Prostate gland (tissue), 2 donors: ENCODE measurements around the gene HPX. TPM values are rescaled to one million over a fixed set of nuclear protein-coding genes. Genes with fewer than 3 reads are reported as not detected.

Experiments
- DNase-seq: peaks from one replicate; pipeline ENCODE4 v3.0.0-alpha.2; 2019; ENCODE audit warnings: low spot score
- H3K27ac ChIP-seq, 2 donors: fragments of 200-600 bp; sonication (generic); 2 replicates each; pipeline ENCODE4 v1.5.1; 2017 to 2019
- H3K27me3 ChIP-seq: fragments of 200-600 bp; sonication (generic); replicated peaks from 2 replicates; pipeline ENCODE4 v1.5.1; 2019; ENCODE audit not compliant: insufficient read depth
- H3K36me3 ChIP-seq, 2 donors: fragments of 200-600 bp; sonication (generic); 1 replicate in 1 of 2; 2 replicates in 1 of 2; pipeline versions ENCODE4 v1.5.1 to v1.8.1; 2017 to 2019
- H3K4me1 ChIP-seq: fragments of 200-600 bp; sonication (generic); replicated peaks from 2 replicates; pipeline ENCODE4 v1.5.1; 2019
- H3K4me3 ChIP-seq, 2 donors: fragments of 200-600 bp; sonication (generic); 2 replicates each; pipeline ENCODE4 v1.5.1; 2017 to 2019
- H3K9me3 ChIP-seq: fragments of 200-600 bp; sonication (generic); 2 replicates; pipeline ENCODE4 v1.5.1; 2017
- POLR2A ChIP-seq: fragments of 450-650 bp; IDR thresholded peaks from one replicate; pipeline ENCODE4 v1.6.1; 2016; ENCODE audit warnings: antibody characterized with exemption, mild to moderate bottlenecking
- POLR2AphosphoS5 ChIP-seq: sonication (generic); formaldehyde crosslinking; IDR thresholded peaks from one replicate; pipeline ENCODE4 v1.6.1; 2017; ENCODE audit warnings: antibody characterized with exemption
- WGBS: methylation state at CpG from one replicate; pipeline ENCODE4 v1.1.5; 2018; 5-methylcytosine and 5-hydroxymethylcytosine counted together
- intact Hi-C: fragments of 100-400 bp; cut with DNase I; formaldehyde crosslinking; loops from one replicate; pipeline ENCODE4 v1.14.2; 2022
- total RNA-seq, 2 donors: library from RNA; depleted of rRNA; stranded (reverse); fragments of >200 nt; gene quantifications; one replicate each; pipeline ENCODE4 v1.1.0, GENCODE V29; 2016
- TF ChIP-seq, protein P1 (sequence below), 4 experiments: fragments of 200-600 bp in 2 of 4; fragments of 450-650 bp in 2 of 4; sonication (generic) in 2 of 4; IDR thresholded peaks; 1 replicate in 3 of 4; 2 replicates in 1 of 4; pipeline ENCODE4 v1.5.1; 2016 to 2019; ENCODE audit warnings: antibody characterized with exemption in 4 of 4, mild to moderate bottlenecking in 2 of 4, moderate library complexity in 2 of 4

HPX gene
- total RNA-seq, 2 donors from 2014 or later: 1.2 to 4.7 TPM

GRCh38 chr11:6405846-6406245 is 34.9 kb downstream of the HPX start:
- DNase-seq: no peak
- H3K27ac ChIP-seq: no peak overlapping the region
- TF ChIP-seq POLR2A: no peak
- no peaks in the 10 kb centered on the region for H3K9me3 ChIP-seq
- H3K27me3 ChIP-seq: no peaks in the 10 kb centered on the region
- 93% methylated on average over 6 of the region's 6 CpGs for WGBS
- no peaks in the 10 kb centered on the region for H3K4me1 ChIP-seq
- intact Hi-C loops: no loop called here
- H3K36me3 ChIP-seq: peaks cover 0 to 4% of the 10 kb centered on the region in 2 donors
- H3K4me3 ChIP-seq: no peak overlapping the region

GRCh38 chr11:6405052-6405667 is 35.6 kb downstream of the HPX start:
- no peak for TF ChIP-seq POLR2A
- TF ChIP-seq POLR2AphosphoS5: no peak
- TF ChIP-seq, protein P1, sequence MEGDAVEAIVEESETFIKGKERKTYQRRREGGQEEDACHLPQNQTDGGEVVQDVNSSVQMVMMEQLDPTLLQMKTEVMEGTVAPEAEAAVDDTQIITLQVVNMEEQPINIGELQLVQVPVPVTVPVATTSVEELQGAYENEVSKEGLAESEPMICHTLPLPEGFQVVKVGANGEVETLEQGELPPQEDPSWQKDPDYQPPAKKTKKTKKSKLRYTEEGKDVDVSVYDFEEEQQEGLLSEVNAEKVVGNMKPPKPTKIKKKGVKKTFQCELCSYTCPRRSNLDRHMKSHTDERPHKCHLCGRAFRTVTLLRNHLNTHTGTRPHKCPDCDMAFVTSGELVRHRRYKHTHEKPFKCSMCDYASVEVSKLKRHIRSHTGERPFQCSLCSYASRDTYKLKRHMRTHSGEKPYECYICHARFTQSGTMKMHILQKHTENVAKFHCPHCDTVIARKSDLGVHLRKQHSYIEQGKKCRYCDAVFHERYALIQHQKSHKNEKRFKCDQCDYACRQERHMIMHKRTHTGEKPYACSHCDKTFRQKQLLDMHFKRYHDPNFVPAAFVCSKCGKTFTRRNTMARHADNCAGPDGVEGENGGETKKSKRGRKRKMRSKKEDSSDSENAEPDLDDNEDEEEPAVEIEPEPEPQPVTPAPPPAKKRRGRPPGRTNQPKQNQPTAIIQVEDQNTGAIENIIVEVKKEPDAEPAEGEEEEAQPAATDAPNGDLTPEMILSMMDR (IDR thresholded peaks at IDR 0.05): no peak
- WGBS: 63% methylated on average over 12 of the region's 13 CpGs
- intact Hi-C loops: no loop called here
- Histone ChIP-seq H3K9me3 (no peaks in the 10 kb centered on the region), H3K4me1 (no peaks in the 10 kb centered on the region), H3K27ac (no peak overlapping the region), H3K4me3 (no peak overlapping the region), H3K36me3 (no peaks in the 10 kb centered on the region), H3K27me3 (no peaks in the 10 kb centered on the region)
- DNase-seq: no peak

DNA sequence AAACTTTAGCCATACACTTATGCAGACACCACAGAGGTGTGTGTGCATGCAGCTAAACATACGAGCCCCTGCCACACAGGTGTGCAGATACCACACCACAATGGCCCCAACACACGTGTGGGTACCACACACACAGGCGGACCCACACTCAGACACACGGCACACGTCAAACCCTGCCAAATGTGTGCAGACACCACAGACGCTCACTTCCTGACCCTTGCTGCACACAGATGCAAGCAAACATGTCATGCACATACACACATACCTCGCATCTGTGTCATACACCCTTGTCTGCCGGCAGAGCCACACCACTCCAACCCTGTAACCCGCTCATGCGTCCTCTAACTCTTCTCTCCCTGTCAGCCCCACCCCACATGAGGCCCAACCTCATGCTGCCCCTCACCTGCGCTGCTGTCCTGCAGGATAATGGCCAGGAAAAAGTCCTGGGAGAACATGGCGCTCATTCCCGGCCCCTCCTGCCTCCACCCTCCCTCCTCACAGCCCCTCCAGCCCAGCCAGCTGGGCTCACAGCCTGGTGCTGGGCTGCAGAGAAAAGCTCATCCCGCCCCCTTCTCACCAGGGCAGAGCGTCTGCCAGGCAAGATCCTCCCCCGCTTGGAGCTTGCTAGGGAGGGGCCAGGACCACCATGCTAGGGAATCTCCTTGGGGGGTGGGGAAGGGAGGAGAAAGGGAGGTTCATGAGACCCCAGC is 36.3 kb downstream of the HPX start:
- Histone ChIP-seq H3K36me3 (no peaks in the 10 kb centered on the region), H3K27ac (no peak overlapping the region), H3K4me1 (no peaks in the 10 kb centered on the region), H3K27me3 (no peaks in the 10 kb centered on the region), H3K4me3 (no peak overlapping the region), H3K9me3 (no peaks in the 10 kb centered on the region)
- 74% methylated on average over 16 of the region's 16 CpGs for WGBS
- TF ChIP-seq POLR2A (no peak), POLR2AphosphoS5 (no peak)
- TF ChIP-seq, protein P1 (IDR thresholded peaks at IDR 0.05): no peak
- intact Hi-C loops: no loop called here
- DNase-seq: no peak

GRCh38 chr11:6403539-6403938 is 37.2 kb downstream of the HPX start:
- Histone ChIP-seq H3K27me3 (no peaks in the 10 kb centered on the region), H3K4me3 (no peak overlapping the region), H3K9me3 (no peaks in the 10 kb centered on the region), H3K36me3 (no peaks in the 10 kb centered on the region), H3K27ac (no peak overlapping the region), H3K4me1 (no peaks in the 10 kb centered on the region)
- intact Hi-C loops: no loop called here
- 90% methylated on average over 8 of the region's 8 CpGs for WGBS
- TF ChIP-seq POLR2AphosphoS5 (no peak), POLR2A (no peak)
- TF ChIP-seq, protein P1 (IDR thresholded peaks at IDR 0.05): no peak
- DNase-seq: no peak

DNA sequence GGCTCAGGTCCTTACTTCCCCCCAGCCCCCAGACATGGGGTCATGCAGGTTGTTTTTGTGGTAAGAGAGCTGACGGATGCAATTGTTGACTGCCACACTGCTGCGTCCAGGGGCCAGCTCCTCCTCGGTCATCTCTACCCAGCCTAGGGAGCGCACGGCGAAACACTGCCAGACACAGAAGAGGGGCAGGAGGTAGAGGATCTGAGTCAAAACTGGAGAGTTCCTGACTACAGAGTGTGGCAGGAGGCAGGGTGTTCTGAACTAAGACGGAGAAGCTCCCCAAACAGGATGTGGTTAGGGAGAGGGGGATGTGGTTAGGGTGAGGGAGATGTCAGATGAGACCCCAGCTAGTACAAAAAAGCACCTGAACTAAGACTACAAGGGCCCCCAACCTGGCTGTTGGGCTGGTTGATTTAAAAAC is 38.2 kb downstream of the HPX start:
- no peak overlapping the region for H3K27ac ChIP-seq
- intact Hi-C loops: no loop called here
- H3K4me3 ChIP-seq: no peak overlapping the region
- no peak for DNase-seq
- TF ChIP-seq POLR2A (no peak), POLR2AphosphoS5 (no peak)
- TF ChIP-seq, protein P1 (IDR thresholded peaks at IDR 0.05): no peak
- H3K36me3 ChIP-seq: no peaks in the 10 kb centered on the region
- no peaks in the 10 kb centered on the region for H3K4me1 ChIP-seq
- WGBS: 80% methylated on average over 7 of the region's 7 CpGs
- no peaks in the 10 kb centered on the region for H3K9me3 ChIP-seq
- H3K27me3 ChIP-seq: no peaks in the 10 kb centered on the region
